Tibial nerve (tissue), 4 donors: Measurements from ENCODE around the gene ZFX. TPM values are rescaled to one million over a fixed set of nuclear protein-coding genes. Genes with fewer than 3 reads are reported as not detected.

ENCODE experiments used
- DNase-seq, 2 donors: peaks; one replicate each; pipeline ENCODE4 v3.0.0-alpha.2; 2019; ENCODE audit warnings: low spot score in 2 of 2
- H3K27ac ChIP-seq, 4 donors: fragments of 200-600 bp; sonication (generic) in 3 of 4; one replicate each; pipeline ENCODE4 v1.5.1; 2017 to 2019; ENCODE audit warnings: mild to moderate bottlenecking in 1 of 4
- H3K27me3 ChIP-seq, 2 donors: fragments of 200-600 bp; sonication (generic) in 1 of 2; one replicate each; pipeline versions ENCODE4 v1.5.1 to v1.6.0; 2017 to 2019
- H3K36me3 ChIP-seq, 3 donors: fragments of 200-600 bp; sonication (generic); one replicate each; pipeline ENCODE4 v1.5.1; 2018 to 2019
- H3K4me1 ChIP-seq, 4 donors: fragments of 200-600 bp; sonication (generic) in 3 of 4; one replicate each; pipeline ENCODE4 v1.5.1; 2017 to 2019
- H3K4me3 ChIP-seq, 4 donors: fragments of 200-600 bp; sonication (generic) in 3 of 4; one replicate each; pipeline ENCODE4 v1.5.1; 2017 to 2019; ENCODE audit warnings: mild to moderate bottlenecking in 1 of 4, moderate library complexity in 1 of 4
- H3K9me3 ChIP-seq, 4 donors: fragments of 200-600 bp; sonication (generic) in 3 of 4; one replicate each; pipeline ENCODE4 v1.5.1; 2017 to 2019
- CTCF ChIP-seq, 5 experiments: fragments of 200-600 bp in 3 of 5; fragments of 450-650 bp in 2 of 5; sonication (generic) in 3 of 5; IDR thresholded peaks; one replicate each; pipeline ENCODE4 v1.5.1; 2016 to 2019; ENCODE audit warnings: antibody characterized with exemption in 5 of 5, mild to moderate bottlenecking in 3 of 5, moderate library complexity in 2 of 5
- EP300 ChIP-seq, 2 donors: sonication (generic); formaldehyde crosslinking; IDR thresholded peaks; one replicate each; pipeline ENCODE4 v1.6.1; 2017; ENCODE audit warnings: antibody characterized with exemption in 2 of 2, mild to moderate bottlenecking in 1 of 2
- POLR2A ChIP-seq, 2 donors: fragments of 450-650 bp; IDR thresholded peaks; one replicate each; pipeline ENCODE4 v1.6.1; 2017; ENCODE audit warnings: antibody characterized with exemption in 2 of 2, mild to moderate bottlenecking in 2 of 2, moderate library complexity in 2 of 2
- WGBS, 2 donors: methylation state at CpG; one replicate each; pipeline ENCODE4 v1.1.5; 2018; 5-methylcytosine and 5-hydroxymethylcytosine counted together
- total RNA-seq, 4 donors: library from RNA; depleted of rRNA; stranded (reverse); fragments of >200 nt; gene quantifications; one replicate each; pipeline ENCODE4 v1.1.0, GENCODE V29; 2016

Gene ZFX
- total RNA-seq, 4 donors from 2014 or later, result 30.4 to 136 (median 33.3) TPM

GRCh38 chrX:24231131-24231540 lies 81.6 kb downstream of the ZFX start:
- Histone ChIP-seq H3K27me3 (no peaks in the 10 kb centered on the region), H3K9me3 (no peaks in the 10 kb centered on the region), H3K27ac (peak overlapping the region in 1 of 4 donors; percentile 1), H3K36me3 (no peaks in the 10 kb centered on the region), H3K4me1 (no peaks in the 10 kb centered on the region), H3K4me3 (no peak overlapping the region)
- 7 to 24% methylated on average over 3 of the region's 3 CpGs for WGBS, 2 donors
- no peak for TF ChIP-seq EP300 (IDR thresholded peaks at IDR 0.05)
- TF ChIP-seq CTCF (IDR thresholded peaks at IDR 0.05), result no peak
- TF ChIP-seq POLR2A (IDR thresholded peaks at IDR 0.05), result no peak
- peak in 1 of 2 donors; percentile 8 for DNase-seq

- 42 to 50% methylated on average over 1 of the region's 1 CpG for WGBS, 2 donors
- Histone ChIP-seq H3K27me3 (no peaks in the 10 kb centered on the region), H3K4me1 (no peaks in the 10 kb centered on the region), H3K9me3 (no peaks in the 10 kb centered on the region), H3K4me3 (no peak overlapping the region), H3K36me3 (no peaks in the 10 kb centered on the region), H3K27ac (no peak overlapping the region)
- DNase-seq, result no peak
- no peak for TF ChIP-seq CTCF (IDR thresholded peaks at IDR 0.05)
- TF ChIP-seq POLR2A (IDR thresholded peaks at IDR 0.05), result no peak
- no peak for TF ChIP-seq EP300 (IDR thresholded peaks at IDR 0.05)
These were observed 82.2 kb downstream of the ZFX start for GRCh38 chrX:24231641-24232179.

GRCh38 chrX:24232796-24233195 lies 83.3 kb downstream of the ZFX start:
- Histone ChIP-seq H3K4me1 (no peaks in the 10 kb centered on the region), H3K36me3 (no peaks in the 10 kb centered on the region), H3K4me3 (no peak overlapping the region), H3K27me3 (peaks cover 0 to 4% of the 10 kb centered on the region in 2 donors), H3K9me3 (no peaks in the 10 kb centered on the region), H3K27ac (no peak overlapping the region)
- no peak for DNase-seq
- TF ChIP-seq CTCF (IDR thresholded peaks at IDR 0.05), result no peak
- no peak for TF ChIP-seq EP300 (IDR thresholded peaks at IDR 0.05)
- TF ChIP-seq POLR2A (IDR thresholded peaks at IDR 0.05), result no peak

GRCh38 chrX:24235084-24235710 lies 85.7 kb downstream of the ZFX start:
- Histone ChIP-seq H3K4me3 (no peak overlapping the region), H3K27me3 (peaks cover 0 to 4% of the 10 kb centered on the region in 2 donors), H3K4me1 (no peaks in the 10 kb centered on the region), H3K9me3 (no peaks in the 10 kb centered on the region), H3K36me3 (no peaks in the 10 kb centered on the region), H3K27ac (no peak overlapping the region)
- no peak for DNase-seq
- TF ChIP-seq POLR2A (IDR thresholded peaks at IDR 0.05), result no peak
- TF ChIP-seq CTCF (IDR thresholded peaks at IDR 0.05), result no peak
- TF ChIP-seq EP300 (IDR thresholded peaks at IDR 0.05), result no peak
- 92 to 100% methylated on average over 2 of the region's 2 CpGs for whole genome bisulfite sequencing, 2 donors

- Histone ChIP-seq H3K27ac (no peak overlapping the region), H3K4me3 (no peak overlapping the region), H3K27me3 (peaks cover 0 to 9% of the 10 kb centered on the region in 2 donors), H3K36me3 (no peaks in the 10 kb centered on the region), H3K4me1 (peaks cover 0 to 3% (median 0%) of the 10 kb centered on the region in 4 donors), H3K9me3 (no peaks in the 10 kb centered on the region)
- no peak for DNase-seq
- WGBS, 2 donors, result 50 to 52% methylated on average over 13 of the region's 13 CpGs
- TF ChIP-seq CTCF (IDR thresholded peaks at IDR 0.05) (peak in 3 of 5 experiments; percentile 17 to 40 (median 36)), POLR2A (IDR thresholded peaks at IDR 0.05) (no peak)
These were observed 92.5 kb downstream of the ZFX start for GRCh38 chrX:24241822-24242648.
